Neural cell (in vitro differentiated cells): Measurements from ENCODE around the gene ITGB3BP. TPM values are rescaled to one million over a fixed set of nuclear protein-coding genes. Genes with fewer than 3 reads are reported as not detected.

Experiments
- H2AFZ ChIP-seq: fragments of 200-600, 300-800 bp; sonication (generic), shearing (Covaris generic); 2 replicates; pipeline ENCODE4 v1.6.0; 2014; ENCODE audit warnings: low read depth, mild to moderate bottlenecking, antibody characterized with exemption, low read length, moderate library complexity
- H3F3A ChIP-seq: fragments of 200-600 bp; shearing (Covaris generic); 2 replicates; pipeline ENCODE4 v1.6.1; 2016; ENCODE audit warnings: mild to moderate bottlenecking, moderate library complexity, mixed read lengths, antibody characterized with exemption, low read length; ENCODE audit not compliant: insufficient read depth, poor library complexity, severe bottlenecking
- H3K27ac ChIP-seq: fragments of 200-600, 300-800 bp; sonication (generic), shearing (Covaris generic); 2 replicates; pipeline ENCODE4 v1.5.1; 2014; ENCODE audit warnings: mild to moderate bottlenecking, low read length, moderate library complexity
- H3K27me3 ChIP-seq: fragments of 300-800, 200-600 bp; sonication (generic), shearing (Covaris generic); 2 replicates; pipeline ENCODE4 v1.6.0; 2014; ENCODE audit warnings: mild to moderate bottlenecking, low read depth, low read length, moderate library complexity; ENCODE audit not compliant: insufficient read depth
- H3K36me3 ChIP-seq: fragments of 300-800, 200-600 bp; sonication (generic), shearing (Covaris generic); 2 replicates; pipeline ENCODE4 v1.5.1; 2014; ENCODE audit warnings: mild to moderate bottlenecking, antibody characterized with exemption, low read length, moderate library complexity; ENCODE audit not compliant: insufficient read depth
- H3K4me2 ChIP-seq: fragments of 300-800, 200-600 bp; sonication (generic), shearing (Covaris generic); 2 replicates; pipeline ENCODE4 v1.6.0; 2014; ENCODE audit warnings: mild to moderate bottlenecking, low read length
- H3K4me3 ChIP-seq: fragments of 300-800, 200-600 bp; sonication (generic), shearing (Covaris generic); 2 replicates; pipeline ENCODE4 v1.5.1; 2014; ENCODE audit warnings: mild to moderate bottlenecking, low read length, moderate library complexity
- H3K79me2 ChIP-seq: fragments of 200-600 bp; shearing (Covaris generic); replicated peaks from 2 replicates; pipeline ENCODE4 v1.6.0; 2014; ENCODE audit warnings: mild to moderate bottlenecking, low read length, moderate library complexity; ENCODE audit not compliant: insufficient read depth
- H3K9ac ChIP-seq: fragments of 300-800, 200-600 bp; sonication (generic), shearing (Covaris generic); 2 replicates; pipeline ENCODE4 v1.6.1; 2016; ENCODE audit warnings: mild to moderate bottlenecking, low read length, mixed read lengths
- H3K9me2 ChIP-seq: fragments of 200-600 bp; shearing (Covaris generic); 2 replicates; pipeline ENCODE4 v1.6.1; 2016; ENCODE audit warnings: mild to moderate bottlenecking, low read length, mixed read lengths; ENCODE audit not compliant: insufficient read depth
- H3K9me3 ChIP-seq: fragments of 200-600, 300-800 bp; sonication (generic), shearing (Covaris generic); 2 replicates; pipeline ENCODE4 v1.6.1; 2016; ENCODE audit warnings: mild to moderate bottlenecking, mixed run types, low read length, moderate library complexity, mixed read lengths
- H4K20me1 ChIP-seq: fragments of 200-600 bp; shearing (Covaris generic); 2 replicates; pipeline ENCODE4 v1.6.1; 2016; ENCODE audit warnings: mild to moderate bottlenecking, mixed run types; ENCODE audit not compliant: insufficient read depth
- CTCF ChIP-seq: fragments of 450-650 bp; IDR thresholded peaks from 2 replicates; pipeline ENCODE4 v1.5.1; 2014; ENCODE audit warnings: antibody characterized with exemption, mild to moderate bottlenecking, moderate library complexity; ENCODE audit not compliant: poor library complexity, severe bottlenecking
- EP300 ChIP-seq: fragments of 450-650 bp; conservative IDR thresholded peaks from 2 replicates; pipeline ENCODE4 v1.6.1; 2014; ENCODE audit warnings: antibody characterized with exemption, mild to moderate bottlenecking, moderate library complexity; ENCODE audit not compliant: poor library complexity, severe bottlenecking
- EZH2 ChIP-seq: fragments of 200-600, 300-800 bp; shearing (Covaris generic), sonication (generic); IDR thresholded peaks from 2 replicates; pipeline ENCODE4 v1.6.1; 2014; ENCODE audit warnings: antibody characterized with exemption, low read length, borderline replicate concordance, mild to moderate bottlenecking; ENCODE audit not compliant: insufficient read depth, poor library complexity, severe bottlenecking
- MXI1 ChIP-seq: fragments of 450-650 bp; conservative IDR thresholded peaks from 2 replicates; pipeline ENCODE4 v1.6.1; 2014; ENCODE audit warnings: antibody characterized with exemption, mild to moderate bottlenecking; ENCODE audit not compliant: poor library complexity, severe bottlenecking
- POLR2AphosphoS5 ChIP-seq: IDR thresholded peaks from 2 replicates; pipeline ENCODE4 v1.6.1; 2012
- RAD21 ChIP-seq: fragments of 450-650 bp; conservative IDR thresholded peaks from 2 replicates; pipeline ENCODE4 v1.6.1; 2014; ENCODE audit warnings: antibody characterized with exemption, mild to moderate bottlenecking, moderate library complexity
- REST ChIP-seq: IDR thresholded peaks from 2 replicates; pipeline ENCODE4 v1.6.1; 2012; ENCODE audit warnings: borderline replicate concordance
- SMC3 ChIP-seq: fragments of 450-650 bp; conservative IDR thresholded peaks from 2 replicates; pipeline ENCODE4 v1.6.1; 2014; ENCODE audit warnings: antibody characterized with exemption, mild to moderate bottlenecking, moderate library complexity; ENCODE audit not compliant: poor library complexity
- TAF1 ChIP-seq: IDR thresholded peaks from 2 replicates; pipeline ENCODE4 v1.6.1; 2012; ENCODE audit warnings: low read depth
- polyA plus RNA-seq: library from polyadenylated mRNA; depleted of rRNA; stranded (reverse); fragments of >200 nt; gene quantifications from 2 replicates; pipeline ENCODE4 v1.2.3, GENCODE V29; 2014

The ITGB3BP gene
- polyA plus RNA-seq, 1 donor from 2014 or later: 29.0 TPM

GRCh38 chr1:63569640-63570316, 46.8 kb upstream of the ITGB3BP start:
- no peak overlapping the region for H3K9ac ChIP-seq
- no peaks in the 10 kb centered on the region for H3K36me3 ChIP-seq
- no peaks in the 10 kb centered on the region for H3K9me2 ChIP-seq

GRCh38 chr1:63569068-63569467, 46.0 kb upstream of the ITGB3BP start:
- Histone ChIP-seq H3K27me3 (no peaks in the 10 kb centered on the region), H3K27ac (no peak overlapping the region), H2AFZ (no peak overlapping the region), H3K9me2 (no peaks in the 10 kb centered on the region), H3K36me3 (no peaks in the 10 kb centered on the region), H4K20me1 (no peaks in the 10 kb centered on the region), H3K79me2 (no peaks in the 10 kb centered on the region), H3K9me3 (no peaks in the 10 kb centered on the region), H3K4me2 (no peak overlapping the region), H3K9ac (no peak overlapping the region), H3K4me3 (no peak overlapping the region), H3F3A (no peaks in the 10 kb centered on the region)
- TF ChIP-seq POLR2AphosphoS5: no peak

More at GRCh38 chr1:63569640-63570316, 46.8 kb upstream of the ITGB3BP start:
- Histone ChIP-seq H3K79me2 (no peaks in the 10 kb centered on the region), H3K27ac (no peak overlapping the region), H3F3A (no peaks in the 10 kb centered on the region), H2AFZ (no peak overlapping the region), H3K4me3 (no peak overlapping the region), H3K27me3 (no peaks in the 10 kb centered on the region), H3K9me3 (no peaks in the 10 kb centered on the region), H3K4me2 (no peak overlapping the region), H4K20me1 (no peaks in the 10 kb centered on the region)
- TF ChIP-seq POLR2AphosphoS5 (no peak), MXI1 (no peak), EZH2 (no peak), CTCF (no peak), RAD21 (no peak), REST (no peak), EP300 (no peak), TAF1 (no peak), SMC3 (no peak)

- Histone ChIP-seq H3K36me3 (peaks cover 6% of the 10 kb centered on the region), H3K4me3 (no peak overlapping the region), H3K4me2 (no peak overlapping the region), H3K9me2 (no peaks in the 10 kb centered on the region), H3K9me3 (no peaks in the 10 kb centered on the region), H4K20me1 (no peaks in the 10 kb centered on the region), H2AFZ (no peak overlapping the region), H3K27ac (no peak overlapping the region), H3K27me3 (no peaks in the 10 kb centered on the region), H3F3A (no peaks in the 10 kb centered on the region), H3K9ac (no peak overlapping the region), H3K79me2 (no peaks in the 10 kb centered on the region)
- no peak for TF ChIP-seq SMC3
- no peak for TF ChIP-seq POLR2AphosphoS5
- TF ChIP-seq TAF1: no peak
- TF ChIP-seq RAD21: no peak
- TF ChIP-seq EP300: no peak
- TF ChIP-seq CTCF: no peak
- TF ChIP-seq EZH2: no peak
- TF ChIP-seq MXI1: no peak
- TF ChIP-seq REST: no peak
Measured at GRCh38 chr1:63563745-63564144, 40.7 kb upstream of the ITGB3BP start.
